Loucy (cell line): ENCODE data around the gene WDR37.

ENCODE experiments used
- EZH2phosphoT487 ChIP-seq: fragments of 200-600 bp; IDR thresholded peaks from 2 replicates; pipeline ENCODE4 v1.6.1; 2018; ENCODE audit warnings: antibody characterized with exemption, mild to moderate bottlenecking, moderate library complexity, borderline replicate concordance
- TF ChIP-seq, protein P1 (sequence below): fragments of 200-600 bp; sonication (generic); conservative IDR thresholded peaks from 2 replicates; pipeline ENCODE4 v1.5.1; 2014; ENCODE audit warnings: mild to moderate bottlenecking, antibody characterized with exemption, low read length

DNA sequence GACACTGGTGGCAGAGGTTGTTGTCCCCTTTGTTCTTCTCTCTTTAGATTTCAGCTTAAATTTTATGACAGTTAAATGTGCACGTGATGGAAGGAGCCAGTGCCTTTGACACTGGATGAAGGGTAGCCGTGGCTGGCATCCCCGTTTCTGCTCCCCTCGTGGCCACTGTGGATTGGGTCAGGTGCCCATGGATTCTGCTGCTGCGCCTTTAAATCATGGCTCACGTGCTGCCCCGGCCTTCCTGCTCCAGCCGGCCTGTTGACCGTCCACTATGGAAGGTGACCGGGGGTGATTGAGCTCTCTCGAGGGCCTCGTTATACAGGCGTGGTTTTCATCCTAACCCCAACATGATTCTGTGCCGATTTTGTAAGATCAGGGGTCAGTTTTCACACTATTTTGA, 34.5 kb downstream of the WDR37 start:
- TF ChIP-seq, protein P1, sequence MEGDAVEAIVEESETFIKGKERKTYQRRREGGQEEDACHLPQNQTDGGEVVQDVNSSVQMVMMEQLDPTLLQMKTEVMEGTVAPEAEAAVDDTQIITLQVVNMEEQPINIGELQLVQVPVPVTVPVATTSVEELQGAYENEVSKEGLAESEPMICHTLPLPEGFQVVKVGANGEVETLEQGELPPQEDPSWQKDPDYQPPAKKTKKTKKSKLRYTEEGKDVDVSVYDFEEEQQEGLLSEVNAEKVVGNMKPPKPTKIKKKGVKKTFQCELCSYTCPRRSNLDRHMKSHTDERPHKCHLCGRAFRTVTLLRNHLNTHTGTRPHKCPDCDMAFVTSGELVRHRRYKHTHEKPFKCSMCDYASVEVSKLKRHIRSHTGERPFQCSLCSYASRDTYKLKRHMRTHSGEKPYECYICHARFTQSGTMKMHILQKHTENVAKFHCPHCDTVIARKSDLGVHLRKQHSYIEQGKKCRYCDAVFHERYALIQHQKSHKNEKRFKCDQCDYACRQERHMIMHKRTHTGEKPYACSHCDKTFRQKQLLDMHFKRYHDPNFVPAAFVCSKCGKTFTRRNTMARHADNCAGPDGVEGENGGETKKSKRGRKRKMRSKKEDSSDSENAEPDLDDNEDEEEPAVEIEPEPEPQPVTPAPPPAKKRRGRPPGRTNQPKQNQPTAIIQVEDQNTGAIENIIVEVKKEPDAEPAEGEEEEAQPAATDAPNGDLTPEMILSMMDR, result no peak
- TF ChIP-seq EZH2phosphoT487, result no peak
